HT-29 (cell line): ENCODE results near the gene NRG3. TPM values are rescaled to one million over a fixed set of nuclear protein-coding genes. Genes with fewer than 3 reads are reported as not detected.
A peak's percentile ranks its signal among the peaks of the same experiment; 100 is the strongest.
"Not testable (repeated sequence)": the region's sequence is repeated elsewhere in the genome, so short reads cannot be mapped to it uniquely, and the experiment has no call there.

Experiments
- DNase-seq: peaks from one replicate; pipeline ENCODE4 v3.0.0-alpha.2; 2015; ENCODE audit warnings: low spot score
- total RNA-seq: library from RNA; depleted of rRNA; stranded (reverse); fragments of >200 nt; shearing (Covaris generic); gene quantifications from 2 replicates; pipeline ENCODE4 v1.2.3, GENCODE V29; 2014

NRG3 gene
- total RNA-seq, 1 experiment from 2014 or later = not detected

DNA sequence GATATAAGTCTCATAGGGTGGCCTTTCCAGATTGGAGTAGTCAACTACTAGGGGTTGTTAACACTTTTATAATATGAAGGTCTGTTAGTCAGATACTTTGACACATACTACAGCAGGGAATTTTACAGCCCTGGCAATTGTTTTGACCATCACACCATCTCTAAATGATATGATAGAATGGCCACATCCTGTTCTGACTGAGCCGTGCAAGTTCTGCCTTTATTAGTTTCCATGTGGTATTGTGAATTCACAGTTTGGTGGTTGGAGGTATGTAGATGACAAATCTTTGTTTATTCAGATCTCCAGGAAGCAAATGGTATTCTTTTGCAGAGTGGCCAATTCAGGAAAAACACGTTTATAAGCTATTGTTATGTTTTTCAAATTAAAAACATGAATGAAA, 83.0 kb downstream of the NRG3 start:
- no peak for DNase-seq

DNA sequence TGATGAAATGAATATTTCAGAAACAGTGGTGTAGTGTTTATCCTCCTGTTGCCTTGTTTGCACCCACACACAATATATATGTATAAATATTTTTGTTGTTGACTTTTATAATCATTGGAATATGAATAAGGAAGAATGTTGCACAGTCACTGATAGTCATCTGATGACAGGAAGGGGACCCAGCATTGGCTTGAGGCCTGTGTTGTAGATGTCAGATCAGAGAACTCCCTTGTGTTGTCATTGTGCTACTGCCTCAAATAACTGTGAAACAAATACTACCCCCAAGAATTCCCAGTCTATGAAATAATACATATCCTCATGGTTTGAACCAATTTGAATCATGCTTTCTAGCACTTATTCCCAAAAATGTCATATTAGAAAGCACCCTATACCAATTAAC, 84.0 kb downstream of the NRG3 start:
- DNase-seq = no peak

DNA sequence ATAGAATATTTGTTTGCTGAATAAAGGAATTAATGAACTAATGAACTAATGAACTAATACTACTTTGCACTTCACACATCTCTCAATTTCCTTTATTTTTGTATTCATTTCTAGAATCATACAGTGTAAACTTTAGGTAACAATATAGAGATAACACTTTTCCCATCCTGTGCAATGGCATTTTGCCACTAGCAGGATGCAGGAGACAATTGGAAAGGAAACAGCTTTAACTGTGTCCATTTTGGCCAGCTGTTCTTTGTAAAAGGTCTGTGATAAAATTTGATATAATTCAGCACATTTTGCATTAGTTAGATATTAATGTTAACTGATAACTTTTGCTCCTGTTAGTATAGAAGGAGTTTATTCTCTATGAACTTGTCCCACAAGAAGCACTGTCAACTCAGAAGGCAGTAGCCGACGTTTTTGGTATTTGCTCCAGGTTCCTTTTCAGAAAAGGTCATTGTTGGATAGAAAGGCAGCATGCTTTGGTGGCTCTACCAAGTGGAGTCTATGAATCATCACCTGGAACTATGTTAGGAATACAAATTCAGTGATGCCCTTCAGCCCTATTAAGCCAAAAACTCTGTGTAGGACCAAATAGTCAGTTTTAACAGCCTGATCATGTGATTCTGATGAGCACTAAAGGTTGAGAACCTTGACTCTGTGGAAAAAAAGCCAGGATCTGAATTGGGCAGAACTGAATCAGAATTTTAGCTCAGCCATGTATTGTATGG, 86.6 kb downstream of the NRG3 start:
- no peak for DNase-seq

DNA sequence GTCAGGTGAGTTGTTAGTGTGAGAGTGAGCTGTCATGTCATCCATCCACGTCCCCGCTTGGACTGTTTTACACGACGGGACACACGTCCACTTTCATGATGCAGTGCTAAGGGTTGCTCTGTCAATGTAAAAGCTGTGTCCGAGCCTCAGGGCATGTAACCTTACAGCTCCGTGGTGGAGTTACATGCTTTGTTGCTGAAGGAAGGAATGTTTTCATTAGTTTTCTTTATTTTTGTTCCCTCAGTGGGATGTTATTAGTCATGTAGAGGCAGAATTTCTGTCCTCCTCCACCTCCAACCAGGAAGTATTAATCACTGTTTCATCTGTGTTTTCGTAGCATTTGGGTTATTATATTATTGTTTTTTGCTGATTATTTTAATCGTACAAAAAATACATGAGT, 88.6 kb downstream of the NRG3 start:
- no peak for DNase-seq

DNA sequence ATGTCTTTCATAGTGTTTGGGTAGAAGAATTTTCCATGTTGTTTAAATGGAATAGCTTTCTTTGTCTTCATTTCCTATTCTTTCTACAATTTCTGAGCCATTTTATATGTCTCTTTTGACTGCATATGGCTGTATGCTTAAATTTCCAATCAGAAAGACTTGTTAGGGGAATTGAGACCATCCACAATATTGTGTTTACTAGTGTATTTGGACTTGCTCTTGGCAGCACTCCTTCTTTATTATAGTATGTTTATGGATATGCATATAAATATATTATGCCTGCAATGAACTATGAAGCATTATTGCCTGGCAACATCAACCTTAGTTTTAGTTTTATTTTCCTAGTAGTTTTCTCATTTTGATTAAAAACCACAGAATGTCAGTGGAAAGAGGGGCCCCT, 92.7 kb downstream of the NRG3 start:
- no peak for DNase-seq

DNA sequence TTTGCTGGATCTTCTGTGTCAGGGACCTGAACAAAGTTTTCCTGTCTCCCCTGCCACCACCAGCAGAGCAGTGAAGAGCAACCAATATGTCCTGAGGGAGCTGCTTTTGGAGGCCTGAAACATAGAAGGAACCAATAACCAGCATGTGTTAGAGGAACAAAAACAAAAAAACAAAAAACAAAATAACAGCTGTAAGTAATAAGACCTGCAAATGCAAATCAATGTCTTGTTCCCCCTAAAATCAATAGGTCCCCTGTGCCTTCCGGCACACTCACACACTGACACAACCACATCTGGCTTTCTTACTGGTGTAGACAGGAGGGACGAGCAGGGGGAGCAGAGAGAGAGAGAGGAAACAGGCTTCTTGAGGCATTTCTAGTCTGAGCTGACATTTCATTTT, 94.1 kb downstream of the NRG3 start:
- no peak for DNase-seq

DNA sequence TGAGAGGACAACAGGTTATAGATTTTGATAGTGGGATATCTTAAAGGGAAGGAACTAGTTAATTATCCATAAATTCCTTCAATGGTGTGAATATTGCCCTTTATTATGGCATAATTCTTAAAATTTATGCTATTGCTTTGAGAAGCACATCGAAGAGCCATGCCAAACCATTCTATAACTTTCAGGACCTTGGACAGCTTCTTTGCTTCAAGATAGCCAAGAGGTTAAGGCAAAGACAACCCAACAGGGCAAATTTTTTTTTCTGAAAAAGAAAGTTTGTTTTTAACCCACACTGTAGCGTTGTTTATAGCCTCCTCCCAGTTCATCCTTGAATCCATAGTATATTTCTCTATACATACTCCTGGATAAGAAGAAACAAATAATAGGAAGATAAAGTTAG, 103.2 kb downstream of the NRG3 start:
- DNase-seq = peak; percentile 67

DNA sequence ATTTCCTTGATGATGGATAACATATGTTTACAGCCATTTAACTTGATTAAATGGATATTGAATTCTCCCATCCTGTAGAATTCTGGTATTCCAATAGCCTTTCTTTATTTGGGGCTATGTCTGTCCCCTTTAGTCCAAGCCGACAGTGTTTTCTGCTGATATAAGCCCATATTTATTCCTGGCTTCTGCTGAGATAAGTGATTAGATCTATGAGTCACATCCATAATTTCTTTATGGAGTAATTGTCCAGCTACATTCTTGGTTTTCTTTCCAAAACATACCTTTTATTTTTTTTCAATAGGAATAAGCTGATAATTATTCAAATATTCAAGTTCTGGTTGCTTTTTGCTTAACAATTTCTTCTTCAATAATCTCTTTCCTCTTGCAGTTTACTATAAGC, 106.7 kb downstream of the NRG3 start:
- no peak for DNase-seq

DNA sequence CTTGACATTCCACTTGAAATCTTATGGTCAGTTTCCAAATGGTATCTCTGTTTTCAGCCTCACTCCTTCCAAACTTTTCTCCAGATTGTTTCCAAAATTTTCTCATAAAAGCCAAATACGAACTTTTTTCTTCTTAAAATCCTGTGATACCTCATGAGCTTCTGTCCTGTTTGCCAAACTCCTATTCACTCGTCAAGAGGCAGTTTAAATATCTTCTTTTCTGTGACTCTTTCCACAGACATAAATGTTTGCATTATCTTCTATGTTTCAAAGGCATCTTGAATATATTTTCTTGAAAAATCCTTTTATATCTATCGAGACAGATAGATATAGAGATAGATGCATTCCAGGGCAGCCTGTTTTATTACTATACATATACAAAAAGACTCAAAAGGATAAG, 109.4 kb downstream of the NRG3 start:
- no peak for DNase-seq

DNA sequence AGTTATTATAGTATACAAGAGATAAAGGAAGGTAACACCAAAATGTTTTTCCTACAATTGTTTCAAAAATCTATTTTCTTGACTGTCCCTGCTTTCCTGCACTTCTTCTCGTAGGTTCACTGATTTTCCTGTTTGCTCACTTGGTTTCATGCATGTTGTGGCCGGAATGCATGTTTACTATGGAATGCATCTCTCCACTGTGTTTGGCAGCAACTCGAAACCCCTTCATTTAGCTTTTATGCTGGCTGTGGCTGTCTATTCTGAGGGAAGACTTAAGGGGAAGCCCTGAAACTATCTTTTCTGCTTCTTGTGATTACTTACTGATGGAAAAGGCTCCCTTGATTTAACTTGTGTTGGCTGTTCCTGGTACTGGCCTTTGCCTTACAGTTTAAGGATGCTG, 120.3 kb downstream of the NRG3 start:
- no peak for DNase-seq

DNA sequence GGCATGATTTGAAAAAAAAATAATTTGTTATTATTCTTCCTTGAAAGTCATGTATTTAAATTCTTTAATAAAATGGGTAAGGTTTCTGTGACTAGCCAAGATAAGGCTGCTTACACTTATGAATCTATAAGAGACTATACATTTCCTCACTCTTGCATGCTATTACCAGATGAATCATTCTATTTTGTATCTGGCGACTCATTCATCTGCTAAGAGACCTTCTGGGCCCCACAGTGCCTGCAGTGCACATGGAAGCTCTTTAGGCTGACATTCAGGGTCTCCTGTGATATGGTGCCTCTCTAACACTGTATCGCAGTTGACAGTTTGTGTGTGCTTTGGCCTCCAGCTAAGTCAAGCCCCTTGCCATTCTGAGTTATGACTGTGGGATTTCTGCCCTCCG, 121.9 kb downstream of the NRG3 start:
- no peak for DNase-seq

DNA sequence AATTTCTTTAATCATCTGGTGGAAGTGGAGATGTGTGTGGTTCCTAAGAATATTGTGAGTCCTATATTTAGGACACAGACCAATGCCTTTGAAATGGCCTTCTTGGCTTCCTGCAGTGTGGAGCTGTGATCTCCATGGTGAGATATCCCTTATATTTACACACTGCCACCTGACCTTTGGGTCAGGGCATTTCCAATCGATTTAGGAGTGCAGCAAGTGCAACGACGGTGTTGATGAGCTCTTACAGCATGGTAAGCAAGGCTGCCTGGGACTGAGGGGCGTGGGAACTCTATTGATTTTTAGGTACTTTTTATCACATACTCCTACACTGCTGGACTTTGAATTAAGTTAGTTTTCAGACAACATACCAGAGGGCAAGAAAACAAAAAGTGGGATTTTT, 146.0 kb downstream of the NRG3 start:
- no peak for DNase-seq

DNA sequence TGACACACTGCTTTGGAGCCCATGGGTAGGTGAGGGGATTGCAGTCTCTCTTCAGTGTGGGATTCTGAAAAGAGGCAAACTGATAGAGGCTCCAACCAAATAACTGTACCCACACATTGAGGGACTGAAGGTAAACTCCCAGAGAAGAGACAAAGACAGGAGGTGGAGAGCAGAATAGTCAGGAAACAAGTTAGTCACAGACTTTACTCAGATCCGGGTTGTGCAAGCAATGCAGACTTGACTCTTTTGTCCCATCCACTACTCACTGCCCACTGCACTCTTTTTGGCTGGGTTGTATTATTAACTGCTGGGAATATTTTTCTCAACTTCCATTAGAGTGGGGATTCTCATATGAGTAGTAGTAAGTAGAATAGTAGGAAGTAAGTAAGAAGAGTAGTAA, 152.7 kb downstream of the NRG3 start:
- no peak for DNase-seq

DNA sequence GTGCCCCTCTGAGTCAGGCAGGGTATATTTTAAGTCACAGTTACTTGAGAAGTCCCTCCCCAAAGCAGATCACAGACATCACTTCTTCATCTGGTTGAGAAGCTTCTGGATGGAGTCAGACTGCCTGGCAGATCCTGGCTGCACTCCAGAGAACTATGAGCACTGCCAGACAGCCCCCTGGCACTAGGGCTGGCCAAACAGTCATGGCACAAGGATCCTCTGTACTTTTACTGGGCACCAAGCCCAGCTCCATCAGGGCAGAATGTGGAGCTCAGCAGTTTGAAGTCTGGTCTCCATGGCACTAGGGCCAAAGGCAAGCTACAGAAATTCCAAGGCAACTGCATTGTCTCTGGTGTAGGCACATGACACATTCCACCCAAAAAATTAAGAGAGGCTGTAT, 162.1 kb downstream of the NRG3 start:
- no peak for DNase-seq

DNA sequence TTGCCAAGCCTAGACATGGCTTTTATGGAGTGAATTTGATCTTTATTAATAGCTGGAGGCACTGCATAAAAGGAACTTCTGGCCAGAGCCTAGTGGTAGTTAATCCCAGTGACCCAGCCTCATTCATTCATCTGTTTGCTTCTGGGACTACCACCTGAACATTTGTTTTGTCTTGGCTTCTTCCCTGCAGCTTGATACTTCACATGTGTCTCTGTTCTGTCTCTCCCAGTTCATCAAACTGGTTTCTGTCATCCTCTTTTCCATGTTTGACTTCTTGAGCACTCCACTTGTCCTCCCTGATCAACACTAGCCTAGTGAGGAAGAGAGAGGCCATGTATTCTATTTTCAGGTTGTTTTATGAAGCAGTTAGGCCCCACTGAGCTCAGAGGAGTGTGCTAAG, 163.6 kb downstream of the NRG3 start:
- DNase-seq = no peak

DNA sequence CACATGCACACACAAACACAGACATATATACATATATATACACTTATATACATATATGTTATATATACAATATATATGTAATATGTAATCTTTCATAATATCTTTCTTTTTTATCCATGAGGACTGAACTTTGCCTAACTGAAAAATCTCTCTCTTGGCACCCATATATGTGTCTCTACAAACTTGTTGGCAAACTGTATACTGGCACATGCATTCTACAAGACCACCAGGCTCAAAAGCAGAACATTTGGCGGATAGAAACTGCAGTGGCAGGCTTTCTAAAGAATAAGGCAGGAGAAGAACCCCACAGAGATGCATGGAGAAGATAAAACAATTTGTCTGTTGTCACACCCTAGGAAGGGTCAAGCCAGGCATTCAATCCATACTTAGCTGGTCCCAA, 165.3 kb downstream of the NRG3 start:
- DNase-seq = no peak

DNA sequence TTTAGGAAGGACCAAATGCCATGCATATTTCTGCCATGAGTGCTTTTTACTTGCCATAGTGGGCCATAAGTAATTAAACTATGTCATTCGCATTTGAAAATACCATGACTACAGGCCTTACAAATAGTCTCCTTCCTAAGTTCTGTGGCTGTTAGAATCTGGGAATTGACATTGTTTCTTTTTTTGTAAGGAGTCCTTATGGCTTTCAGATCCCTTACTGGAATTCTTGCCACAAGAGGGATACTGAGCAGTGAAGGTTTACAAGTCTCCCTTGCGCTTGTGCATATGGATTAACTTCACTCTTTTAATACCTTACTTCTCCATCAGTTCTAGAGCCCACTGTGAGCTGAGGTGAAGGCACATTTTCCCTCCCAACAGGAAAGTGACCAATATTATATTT, 166.0 kb downstream of the NRG3 start:
- peak; percentile 14 for DNase-seq

DNA sequence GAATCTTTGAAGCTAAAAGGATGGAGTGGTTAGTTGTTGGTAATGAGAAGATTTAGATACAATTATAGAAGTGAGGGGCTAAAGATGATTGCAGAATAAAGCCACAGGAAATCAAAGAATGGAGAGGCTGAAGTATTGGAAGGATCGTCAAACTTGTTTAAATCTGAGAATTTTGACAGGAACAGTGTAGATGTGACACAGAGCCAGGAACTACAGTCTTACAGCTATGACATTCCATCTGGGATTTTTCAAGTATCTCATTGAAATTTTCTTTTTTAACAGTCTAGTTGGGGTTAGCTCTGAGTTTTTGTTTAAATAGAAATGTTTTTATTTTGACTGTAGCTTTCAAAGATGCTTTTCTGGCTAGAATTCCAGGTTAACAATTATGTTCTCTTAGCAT, 181.4 kb downstream of the NRG3 start:
- no peak for DNase-seq

DNA sequence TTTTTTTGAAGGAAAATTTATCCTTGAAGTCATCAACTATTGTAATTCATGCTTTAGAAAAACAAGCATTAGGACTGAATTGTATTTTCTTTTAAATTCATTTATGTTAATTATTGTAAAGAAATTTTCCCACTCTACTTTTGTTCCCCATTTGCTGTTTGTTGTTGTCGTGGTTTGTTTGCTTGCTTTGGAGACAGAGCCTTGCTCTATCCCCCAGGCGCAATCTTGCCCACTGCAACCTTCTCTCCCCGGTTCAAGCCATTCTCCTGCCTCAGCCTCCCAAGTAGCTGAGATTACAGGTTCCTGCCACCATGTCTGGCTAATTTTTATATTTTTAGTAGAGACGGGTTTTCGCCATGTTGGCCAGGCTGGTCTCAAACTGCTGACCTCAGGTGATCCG, 192.2 kb downstream of the NRG3 start:
- DNase-seq = not testable (repeated sequence)

DNA sequence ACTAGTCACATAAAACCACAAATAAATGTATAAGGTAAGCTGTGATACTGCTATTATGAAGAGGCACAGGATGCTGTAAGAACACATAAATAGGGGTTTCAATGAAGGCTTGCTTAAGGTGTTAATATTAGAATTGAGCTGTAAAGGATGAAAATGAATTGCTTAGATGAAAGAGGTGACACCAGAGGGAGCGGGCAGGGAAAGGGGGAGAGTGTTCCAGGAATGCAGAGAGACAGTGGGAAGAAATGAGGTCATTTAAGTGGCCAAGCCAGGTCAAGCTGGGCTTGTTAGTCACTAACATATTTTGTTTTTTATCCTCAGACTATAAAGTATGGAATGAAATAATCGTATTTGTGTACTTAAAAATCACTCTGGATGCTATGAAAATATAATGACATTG, 193.5 kb downstream of the NRG3 start:
- DNase-seq = no peak

DNA sequence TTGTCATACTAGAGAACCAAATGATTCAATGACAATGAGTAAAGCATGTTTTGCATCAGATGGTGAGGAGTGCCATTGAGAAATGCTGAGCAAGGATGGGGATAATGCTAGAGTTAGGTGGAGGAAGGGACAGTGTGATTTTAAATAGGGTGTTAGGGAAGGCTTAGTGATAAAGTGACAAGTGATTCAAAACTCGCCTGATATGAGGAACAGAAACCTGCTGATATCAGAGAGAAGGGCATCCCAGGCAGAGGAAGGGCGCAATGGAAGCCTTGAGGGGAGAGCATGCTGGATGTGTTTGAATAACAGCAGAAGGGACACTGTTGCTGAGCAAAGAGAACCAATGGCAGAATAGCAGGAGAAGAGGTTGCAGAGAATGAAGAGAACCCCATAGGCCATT, 196.2 kb downstream of the NRG3 start:
- no peak for DNase-seq

DNA sequence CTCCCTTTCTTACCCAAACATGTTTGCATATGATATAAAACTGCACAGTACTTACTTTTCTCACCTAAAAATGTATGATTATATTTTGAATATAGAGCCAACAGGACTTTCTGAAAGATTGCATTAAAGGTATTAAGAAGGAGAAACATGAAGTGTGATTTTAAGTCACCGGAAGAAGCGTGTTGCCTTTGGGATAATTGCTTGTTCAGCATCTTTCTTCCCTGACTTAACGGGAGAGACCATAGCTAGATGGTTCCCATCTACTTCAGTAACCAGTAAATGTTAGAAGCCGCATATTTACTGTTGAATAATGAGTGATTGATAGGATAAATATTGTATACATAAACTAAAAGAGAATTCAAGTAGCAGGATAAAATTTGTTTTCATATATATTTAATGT, 197.1 kb downstream of the NRG3 start:
- DNase-seq = no peak

DNA sequence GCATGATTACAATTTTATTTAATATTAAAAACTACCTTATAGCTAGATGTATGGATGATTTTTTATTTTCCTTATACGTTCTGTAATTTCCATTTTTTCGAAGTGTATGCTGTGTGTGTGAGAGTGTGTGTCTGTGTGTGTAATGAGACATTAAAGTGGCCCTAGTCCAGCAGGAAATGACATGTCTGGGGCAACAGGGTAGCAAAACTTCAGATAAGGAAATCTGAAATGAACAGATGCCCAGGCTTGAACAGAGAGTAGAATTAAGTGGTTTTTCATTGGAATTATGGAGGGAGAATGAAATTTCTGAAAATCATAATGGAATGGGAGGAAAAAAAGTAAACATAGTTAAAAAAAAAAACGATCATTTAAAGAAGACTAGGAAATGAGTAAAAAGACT, 200.6 kb downstream of the NRG3 start:
- no peak for DNase-seq

DNA sequence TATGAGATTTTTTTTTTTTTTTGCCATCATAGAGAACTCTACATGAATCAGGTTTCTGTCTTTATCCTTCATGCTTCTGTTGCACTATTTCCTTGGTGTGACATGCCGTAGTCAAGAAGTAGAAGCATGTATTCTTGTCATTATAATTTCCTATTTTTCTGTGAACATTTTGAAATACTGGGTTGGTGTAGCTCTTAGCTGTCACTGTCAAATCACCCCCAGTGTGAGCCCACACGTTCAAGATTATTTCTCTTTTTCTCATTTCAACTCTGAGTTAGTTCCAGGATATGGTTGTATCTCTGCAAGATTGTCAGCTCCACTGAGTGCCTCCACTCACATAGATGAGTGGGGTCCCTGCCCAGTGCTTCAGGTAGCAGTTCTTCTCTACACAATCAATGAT, 209.5 kb downstream of the NRG3 start:
- no peak for DNase-seq
